GDM1 (cell line): Measurements from ENCODE around the gene MBD3L1.

Experiments used
- DNase-seq: peaks from one replicate; lab custom pipeline; 2025; lab: John Stamatoyannopoulos, UW

Gene MBD3L1

GRCh38 chr19:8832132-8833021, at the start of gene MBD3L1, which contains the start of gene ZNF558:
TSS of gene MBD3L1 (plus strand) at chr19:8832377. CDS start at chr19:8842679, 10,302 bp downstream.
TSS of gene ZNF558 (minus strand) at chr19:8832304. CDS start at chr19:8822659, 9,645 bp downstream.
- DNase-seq = peak; percentile 98

GRCh38 chr19:8794823-8795222, 37.4 kb upstream of the MBD3L1 start:
- no peak for DNase-seq

- DNase-seq = no peak
These were observed 25.5 kb upstream of the MBD3L1 start for GRCh38 chr19:8806661-8807060.

- DNase-seq = no peak
These were observed 20.6 kb upstream of the MBD3L1 start for GRCh38 chr19:8811315-8812172.

- no peak for DNase-seq
These were observed 18.0 kb upstream of the MBD3L1 start for GRCh38 chr19:8814176-8814575.

- DNase-seq = no peak
These were observed 16.4 kb upstream of the MBD3L1 start for GRCh38 chr19:8815780-8816179.

GRCh38 chr19:8820234-8820633, 11.9 kb upstream of the MBD3L1 start:
- DNase-seq = no peak

- no peak for DNase-seq
These were observed 10.4 kb upstream of the MBD3L1 start for GRCh38 chr19:8821748-8822241.

- DNase-seq = no peak
These were observed 5.8 kb upstream of the MBD3L1 start for GRCh38 chr19:8826371-8826770.

- DNase-seq = no peak
These were observed 4.9 kb upstream of the MBD3L1 start for GRCh38 chr19:8827277-8827676.

GRCh38 chr19:8831373-8831772, 804 bp upstream of the MBD3L1 start:
- no peak for DNase-seq

GRCh38 chr19:8831832-8832131, 395 bp upstream of the MBD3L1 start:
- DNase-seq = no peak

GRCh38 chr19:8835446-8835845, 3.3 kb downstream of the MBD3L1 start:
- DNase-seq = no peak

GRCh38 chr19:8835877-8836276, 3.7 kb downstream of the MBD3L1 start:
- no peak for DNase-seq

- no peak for DNase-seq
These were observed 8.5 kb downstream of the MBD3L1 start for GRCh38 chr19:8840708-8841107.

GRCh38 chr19:8846819-8847218, 14.6 kb downstream of the MBD3L1 start:
- no peak for DNase-seq

- DNase-seq = no peak
These were observed 17.1 kb downstream of the MBD3L1 start for GRCh38 chr19:8849232-8849631.

GRCh38 chr19:8850488-8850887, 18.3 kb downstream of the MBD3L1 start:
- DNase-seq = no peak

GRCh38 chr19:8858260-8858659, 26.1 kb downstream of the MBD3L1 start:
- DNase-seq = no peak

- DNase-seq = no peak
These were observed 34.2 kb downstream of the MBD3L1 start for GRCh38 chr19:8866344-8866743.

GRCh38 chr19:8877854-8878705, 45.9 kb downstream of the MBD3L1 start:
- no peak for DNase-seq
